Measurements from ENCODE around the gene PCDHGB3.
"Not testable (repeated sequence)": the region's sequence is repeated elsewhere in the genome, so short reads cannot be mapped to it uniquely, and the experiment has no call there.

PCDHGB3 gene

DNA sequence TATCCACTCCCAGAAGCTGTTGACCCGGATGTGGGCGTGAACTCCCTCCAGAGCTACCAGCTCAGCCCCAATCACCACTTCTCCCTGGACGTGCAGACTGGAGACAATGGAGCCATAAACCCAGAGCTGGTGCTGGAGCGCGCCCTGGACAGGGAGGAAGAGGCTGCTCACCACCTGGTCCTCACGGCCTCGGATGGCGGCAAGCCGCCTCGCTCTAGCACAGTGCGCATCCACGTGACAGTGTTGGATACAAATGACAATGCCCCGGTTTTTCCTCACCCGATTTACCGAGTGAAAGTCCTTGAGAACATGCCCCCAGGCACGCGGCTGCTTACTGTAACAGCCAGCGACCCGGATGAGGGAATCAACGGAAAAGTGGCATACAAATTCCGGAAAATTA, 23.2 kb downstream of the PCDHGB3 start:
- no peak for DNase-seq

DNA sequence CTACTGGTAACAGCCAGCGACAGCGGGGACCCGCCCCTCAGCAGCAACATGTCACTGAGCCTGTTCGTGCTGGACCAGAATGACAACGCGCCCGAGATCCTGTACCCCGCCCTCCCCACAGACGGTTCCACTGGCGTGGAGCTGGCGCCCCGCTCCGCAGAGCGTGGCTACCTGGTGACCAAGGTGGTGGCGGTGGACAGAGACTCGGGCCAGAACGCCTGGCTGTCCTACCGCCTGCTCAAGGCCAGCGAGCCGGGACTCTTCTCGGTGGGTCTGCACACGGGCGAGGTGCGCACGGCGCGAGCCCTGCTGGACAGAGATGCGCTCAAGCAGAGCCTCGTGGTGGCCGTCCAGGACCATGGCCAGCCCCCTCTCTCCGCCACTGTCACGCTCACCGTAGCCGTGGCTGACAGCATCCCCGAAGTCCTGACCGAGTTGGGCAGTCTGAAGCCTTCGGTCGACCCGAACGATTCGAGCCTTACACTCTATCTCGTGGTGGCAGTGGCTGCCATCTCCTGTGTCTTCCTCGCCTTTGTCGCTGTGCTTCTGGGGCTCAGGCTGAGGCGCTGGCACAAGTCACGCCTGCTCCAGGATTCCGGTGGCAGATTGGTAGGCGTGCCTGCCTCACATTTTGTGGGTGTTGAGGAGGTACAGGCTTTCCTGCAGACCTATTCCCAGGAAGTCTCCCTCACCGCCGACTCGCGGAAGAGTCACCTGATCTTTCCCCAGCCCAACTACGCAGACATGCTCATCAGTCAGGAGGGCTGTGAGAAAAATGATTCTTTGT, 24.6 kb downstream of the PCDHGB3 start:
- not testable (repeated sequence) for DNase-seq

DNA sequence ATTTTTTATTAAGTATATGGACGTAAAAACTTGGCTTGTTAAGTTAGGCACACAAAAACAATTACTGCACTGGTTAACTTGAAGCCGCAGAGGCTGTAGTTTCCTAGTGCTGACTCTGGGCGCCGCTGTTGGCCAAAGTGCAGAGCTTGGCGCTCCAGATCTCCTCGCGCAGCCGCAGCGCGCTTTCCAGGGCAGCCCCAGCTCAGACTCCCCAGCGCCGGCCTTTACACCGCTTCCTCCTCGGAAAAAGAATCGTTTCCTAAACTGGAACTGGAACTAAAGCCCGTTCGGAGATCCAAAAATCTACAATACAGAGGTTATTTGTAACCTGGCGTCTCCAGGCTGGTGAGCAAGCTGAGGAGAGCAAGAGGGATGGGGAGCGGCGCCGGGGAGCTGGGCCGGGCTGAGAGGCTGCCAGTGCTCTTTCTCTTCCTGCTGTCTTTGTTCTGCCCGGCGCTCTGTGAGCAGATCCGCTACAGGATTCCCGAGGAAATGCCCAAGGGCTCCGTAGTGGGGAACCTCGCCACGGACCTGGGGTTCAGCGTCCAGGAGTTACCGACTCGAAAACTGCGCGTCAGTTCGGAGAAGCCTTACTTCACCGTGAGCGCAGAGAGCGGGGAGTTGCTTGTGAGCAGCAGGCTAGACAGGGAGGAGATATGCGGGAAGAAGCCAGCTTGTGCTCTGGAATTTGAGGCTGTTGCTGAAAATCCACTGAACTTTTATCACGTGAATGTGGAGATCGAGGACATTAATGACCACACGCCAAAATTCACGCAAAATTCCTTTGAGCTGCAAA, 27.9 kb downstream of the PCDHGB3 start, which contains the start of gene PCDHGB5:
Gene PCDHGB5, plus strand, starts transcription at position 192 of the 796 bp plus-strand sequence. Its CDS starts 181 bp downstream, at position 373.
- peak; percentile 38 for DNase-seq

DNA sequence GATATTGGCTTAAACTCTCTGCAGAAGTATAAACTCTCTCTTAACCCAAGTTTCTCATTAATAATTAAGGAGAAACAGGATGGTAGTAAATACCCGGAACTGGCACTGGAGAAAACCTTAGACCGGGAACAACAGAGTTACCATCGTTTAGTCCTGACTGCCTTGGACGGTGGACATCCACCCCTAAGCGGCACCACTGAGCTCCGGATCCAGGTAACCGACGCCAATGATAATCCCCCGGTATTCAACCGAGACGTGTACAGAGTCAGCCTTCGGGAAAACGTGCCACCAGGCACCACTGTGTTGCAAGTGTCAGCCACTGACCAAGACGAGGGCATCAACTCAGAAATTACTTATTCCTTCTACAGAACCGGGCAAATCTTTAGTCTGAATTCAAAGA, 28.6 kb downstream of the PCDHGB3 start:
- DNase-seq, result no peak

DNA sequence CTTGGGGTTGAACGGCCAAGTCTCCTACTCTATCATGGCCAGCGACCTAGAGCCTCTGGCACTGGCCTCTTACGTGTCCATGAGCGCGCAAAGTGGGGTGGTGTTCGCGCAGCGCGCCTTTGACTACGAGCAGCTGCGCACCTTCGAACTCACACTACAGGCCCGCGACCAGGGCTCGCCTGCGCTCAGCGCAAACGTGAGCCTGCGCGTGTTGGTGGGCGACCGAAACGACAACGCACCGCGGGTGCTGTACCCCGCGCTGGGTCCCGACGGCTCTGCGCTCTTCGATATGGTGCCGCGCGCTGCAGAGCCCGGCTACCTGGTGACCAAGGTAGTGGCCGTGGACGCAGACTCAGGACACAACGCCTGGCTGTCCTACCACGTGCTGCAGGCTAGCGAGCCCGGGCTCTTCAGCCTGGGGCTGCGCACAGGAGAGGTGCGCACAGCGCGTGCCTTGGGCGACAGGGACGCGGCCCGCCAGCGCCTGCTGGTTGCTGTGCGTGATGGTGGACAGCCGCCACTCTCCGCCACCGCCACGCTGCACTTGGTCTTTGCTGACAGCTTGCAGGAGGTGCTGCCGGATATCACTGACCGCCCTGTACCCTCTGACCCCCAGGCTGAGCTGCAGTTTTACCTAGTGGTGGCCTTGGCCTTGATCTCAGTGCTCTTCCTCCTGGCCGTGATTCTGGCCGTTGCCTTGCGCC, 29.7 kb downstream of the PCDHGB3 start:
- no peak for DNase-seq

DNA sequence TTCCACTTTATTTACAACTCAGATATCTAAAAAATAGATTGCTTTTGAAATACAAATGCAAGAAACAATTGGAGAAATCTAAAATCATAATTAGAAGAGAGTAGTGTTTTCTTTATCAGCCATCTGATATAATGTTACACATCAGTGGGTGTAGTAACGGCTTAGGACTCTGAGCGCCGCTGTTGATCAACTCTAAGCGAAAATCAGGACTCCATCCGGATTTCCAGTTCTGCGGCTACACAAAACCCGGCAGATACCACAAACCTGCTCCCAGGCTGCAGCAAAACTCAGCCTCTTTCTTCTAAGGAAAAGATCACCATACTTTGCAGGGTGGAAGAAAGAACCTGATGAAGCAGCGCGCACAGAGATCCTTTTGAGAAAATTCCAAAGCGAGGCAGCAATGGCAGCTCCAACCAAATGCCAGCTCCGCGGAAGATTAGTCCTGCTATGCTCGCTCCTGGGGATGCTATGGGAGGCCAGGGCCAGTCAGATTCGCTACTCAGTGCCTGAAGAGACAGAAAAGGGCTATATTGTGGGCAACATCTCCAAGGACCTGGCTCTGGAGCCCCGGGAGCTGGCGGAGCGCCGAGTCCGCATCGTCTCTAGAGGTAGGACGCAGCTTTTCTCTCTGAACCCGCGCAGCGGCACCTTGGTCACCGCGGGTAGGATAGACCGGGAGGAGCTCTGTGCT, 32.7 kb downstream of the PCDHGB3 start, which contains the start of gene PCDHGA9:
Gene PCDHGA9, plus strand, starts transcription at position 226 of the 691 bp plus-strand sequence. Its CDS starts 175 bp downstream, at position 401.
- no peak for DNase-seq

DNA sequence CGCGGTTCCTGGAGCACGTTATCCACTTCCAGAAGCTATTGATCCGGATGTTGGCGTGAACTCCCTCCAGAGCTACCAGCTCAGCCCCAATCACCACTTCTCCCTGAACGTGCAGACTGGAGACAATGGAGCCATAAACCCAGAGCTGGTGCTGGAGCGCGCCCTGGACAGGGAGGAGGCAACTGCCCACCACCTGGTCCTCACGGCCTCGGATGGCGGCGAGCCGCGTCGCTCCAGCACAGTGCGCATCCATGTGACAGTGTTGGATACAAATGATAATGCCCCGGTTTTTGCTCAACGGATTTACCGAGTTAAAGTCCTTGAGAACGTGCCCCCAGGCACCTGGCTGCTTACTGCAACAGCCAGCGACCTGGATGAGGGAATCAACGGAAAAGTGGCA, 33.3 kb downstream of the PCDHGB3 start:
- DNase-seq, result no peak

DNA sequence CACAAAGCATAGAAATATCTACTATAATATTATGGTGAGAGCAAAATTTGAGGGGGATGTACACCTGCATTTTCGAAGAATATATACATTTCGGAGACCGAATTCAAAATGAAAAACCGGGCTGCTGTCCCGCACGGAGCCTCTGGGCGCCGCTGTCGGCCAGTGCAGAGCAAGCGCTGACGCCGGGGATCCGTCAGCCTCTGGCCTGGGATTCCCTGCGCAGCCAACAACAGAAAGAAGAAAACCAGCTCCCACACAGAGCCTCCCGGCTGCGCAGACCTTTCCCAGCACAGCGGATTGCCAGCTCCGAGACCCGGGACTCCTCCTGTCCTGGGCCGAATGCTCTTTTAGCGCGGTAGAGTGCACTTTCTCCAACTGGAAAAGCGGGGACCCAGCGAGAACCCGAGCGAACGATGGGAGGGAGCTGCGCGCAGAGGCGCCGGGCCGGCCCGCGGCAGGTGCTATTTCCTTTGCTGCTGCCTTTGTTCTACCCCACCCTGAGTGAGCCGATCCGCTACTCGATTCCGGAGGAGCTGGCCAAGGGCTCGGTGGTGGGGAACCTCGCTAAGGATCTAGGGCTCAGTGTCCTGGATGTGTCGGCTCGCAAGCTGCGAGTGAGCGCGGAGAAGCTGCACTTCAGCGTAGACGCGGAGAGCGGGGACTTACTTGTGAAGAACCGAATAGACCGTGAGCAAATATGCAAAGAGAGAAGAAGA, 37.9 kb downstream of the PCDHGB3 start, which contains the start of gene PCDHGB6:
Gene PCDHGB6, plus strand, starts transcription at position 232 of the 716 bp plus-strand sequence. Its CDS starts 182 bp downstream, at position 414.
- DNase-seq, result peak; percentile 29

DNA sequence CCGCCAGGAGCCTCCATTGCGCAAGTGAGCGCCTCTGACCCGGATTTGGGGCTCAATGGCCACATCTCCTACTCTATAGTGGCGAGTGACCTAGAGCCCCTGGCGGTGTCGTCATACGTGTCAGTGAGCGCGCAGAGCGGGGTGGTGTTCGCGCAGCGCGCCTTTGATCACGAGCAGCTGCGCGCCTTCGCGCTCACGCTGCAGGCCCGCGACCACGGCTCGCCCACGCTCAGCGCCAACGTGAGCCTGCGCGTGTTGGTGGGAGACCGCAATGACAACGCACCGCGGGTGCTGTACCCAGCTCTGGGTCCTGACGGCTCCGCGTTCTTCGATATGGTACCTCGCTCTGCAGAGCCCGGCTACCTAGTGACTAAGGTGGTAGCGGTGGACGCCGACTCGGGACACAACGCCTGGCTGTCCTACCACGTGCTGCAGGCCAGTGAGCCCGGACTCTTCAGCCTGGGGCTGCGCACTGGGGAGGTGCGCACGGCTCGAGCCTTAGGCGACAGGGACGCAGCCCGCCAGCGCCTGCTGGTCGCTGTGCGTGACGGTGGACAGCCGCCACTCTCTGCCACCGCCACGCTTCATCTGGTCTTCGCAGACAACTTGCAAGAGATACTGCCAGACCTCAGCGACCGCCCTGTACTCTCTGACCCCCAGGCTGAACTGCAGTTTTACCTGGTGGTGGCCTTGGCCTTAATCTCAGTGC, 39.7 kb downstream of the PCDHGB3 start:
- DNase-seq, result no peak

DNA sequence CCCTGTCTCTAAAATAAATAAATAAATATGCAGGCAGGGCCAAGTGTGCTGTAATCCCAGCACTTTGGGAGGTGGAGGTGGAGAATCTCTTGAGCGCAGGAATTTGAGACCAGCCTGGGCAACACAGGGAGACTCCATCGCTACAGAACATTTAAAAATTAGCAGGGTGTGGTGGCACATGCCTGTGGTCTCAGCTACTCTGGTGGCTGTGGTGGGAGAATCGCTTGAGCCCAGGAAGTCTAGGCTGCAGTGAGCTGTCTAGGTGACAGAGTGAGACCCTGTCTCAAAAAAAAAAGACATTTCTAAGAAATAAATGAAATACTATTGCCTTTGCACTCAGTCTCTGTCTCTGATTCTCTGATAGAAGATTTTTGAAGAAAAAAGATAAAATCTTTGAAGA, 41.5 kb downstream of the PCDHGB3 start:
- no peak for DNase-seq

DNA sequence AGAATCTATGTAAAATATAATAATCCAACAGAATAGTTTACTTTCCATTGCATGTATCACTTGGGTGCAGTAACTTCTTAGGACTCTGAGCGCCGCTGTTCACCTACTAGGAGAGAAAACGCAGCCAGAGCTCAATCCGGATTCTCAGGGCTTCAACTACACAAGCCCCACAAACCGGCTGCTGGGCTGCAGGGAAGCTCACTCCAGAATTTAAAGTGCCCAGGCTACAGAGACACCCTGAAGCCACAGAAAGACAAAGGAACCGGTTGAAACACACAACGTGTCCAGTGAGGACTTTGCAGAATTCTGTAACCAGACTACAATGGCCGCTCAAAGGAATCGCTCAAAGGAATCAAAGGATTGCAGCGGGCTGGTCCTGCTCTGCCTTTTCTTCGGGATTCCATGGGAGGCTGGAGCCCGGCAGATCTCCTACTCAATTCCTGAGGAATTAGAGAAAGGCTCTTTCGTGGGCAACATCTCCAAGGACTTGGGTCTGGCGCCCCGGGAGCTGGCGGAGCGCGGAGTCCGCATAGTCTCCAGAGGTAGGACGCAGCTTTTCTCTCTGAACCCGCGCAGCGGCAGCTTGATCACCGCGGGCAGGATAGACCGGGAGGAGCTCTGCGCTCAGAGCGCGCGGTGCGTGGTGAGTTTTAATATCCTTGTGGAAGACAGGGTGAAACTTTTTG, 43.0 kb downstream of the PCDHGB3 start, which contains the start of gene PCDHGA10:
Gene PCDHGA10, plus strand, starts transcription at position 134 of the 686 bp plus-strand sequence. Its CDS starts 189 bp downstream, at position 323.
- DNase-seq, result peak; percentile 44

DNA sequence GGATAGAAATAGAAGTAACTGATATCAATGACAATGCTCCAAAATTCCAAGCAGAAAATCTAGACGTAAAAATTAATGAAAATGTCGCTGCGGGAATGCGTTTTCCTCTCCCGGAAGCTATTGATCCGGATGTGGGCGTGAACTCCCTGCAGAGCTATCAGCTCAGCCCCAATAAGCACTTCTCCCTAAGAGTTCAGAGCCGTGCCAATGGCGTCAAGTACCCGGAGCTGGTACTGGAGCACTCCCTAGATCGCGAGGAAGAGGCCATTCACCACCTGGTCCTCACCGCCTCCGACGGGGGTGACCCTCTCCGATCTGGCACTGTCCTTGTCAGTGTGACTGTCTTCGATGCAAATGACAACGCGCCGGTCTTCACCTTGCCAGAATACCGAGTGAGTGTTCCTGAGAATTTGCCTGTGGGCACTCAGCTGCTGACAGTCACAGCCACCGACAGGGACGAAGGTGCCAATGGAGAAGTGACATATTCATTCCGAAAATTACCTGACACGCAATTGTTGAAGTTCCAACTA, 43.6 kb downstream of the PCDHGB3 start:
- DNase-seq, result no peak

DNA sequence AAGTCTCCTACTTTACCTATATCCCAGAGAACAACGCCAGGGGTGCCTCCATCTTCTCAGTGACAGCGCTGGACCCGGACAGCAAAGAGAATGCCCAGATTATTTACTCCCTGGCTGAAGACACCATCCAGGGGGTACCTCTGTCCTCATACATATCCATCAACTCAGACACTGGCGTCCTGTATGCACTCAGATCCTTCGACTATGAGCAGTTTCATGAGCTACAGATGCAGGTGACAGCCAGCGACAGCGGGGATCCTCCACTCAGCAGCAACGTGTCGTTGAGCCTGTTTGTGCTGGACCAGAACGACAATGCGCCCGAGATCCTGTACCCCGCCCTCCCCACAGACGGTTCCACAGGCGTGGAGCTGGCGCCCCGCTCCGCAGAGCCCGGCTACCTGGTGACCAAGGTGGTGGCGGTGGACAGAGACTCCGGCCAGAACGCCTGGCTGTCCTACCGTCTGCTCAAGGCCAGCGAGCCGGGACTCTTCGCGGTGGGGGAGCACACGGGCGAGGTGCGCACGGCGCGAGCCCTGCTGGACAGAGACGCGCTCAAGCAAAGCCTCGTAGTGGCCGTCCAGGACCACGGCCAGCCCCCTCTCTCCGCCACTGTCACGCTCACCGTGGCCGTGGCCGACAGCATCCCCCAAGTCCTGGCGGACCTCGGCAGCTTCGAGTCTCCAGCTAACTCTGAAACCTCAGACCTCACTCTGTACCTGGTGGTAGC, 44.7 kb downstream of the PCDHGB3 start:
- DNase-seq, result not testable (repeated sequence)

DNA sequence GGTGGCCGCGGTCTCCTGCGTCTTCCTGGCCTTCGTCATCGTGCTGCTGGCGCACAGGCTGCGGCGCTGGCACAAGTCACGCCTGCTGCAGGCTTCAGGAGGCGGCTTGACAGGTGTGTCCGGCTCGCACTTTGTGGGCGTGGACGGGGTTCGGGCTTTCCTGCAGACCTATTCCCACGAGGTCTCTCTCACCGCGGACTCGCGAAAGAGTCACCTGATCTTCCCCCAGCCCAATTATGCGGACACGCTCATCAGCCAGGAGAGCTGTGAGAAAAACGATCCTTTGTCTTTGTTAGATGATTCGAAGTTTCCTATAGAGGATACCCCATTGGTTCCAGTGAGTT, 45.2 kb downstream of the PCDHGB3 start:
- DNase-seq, result not testable (repeated sequence)

DNA sequence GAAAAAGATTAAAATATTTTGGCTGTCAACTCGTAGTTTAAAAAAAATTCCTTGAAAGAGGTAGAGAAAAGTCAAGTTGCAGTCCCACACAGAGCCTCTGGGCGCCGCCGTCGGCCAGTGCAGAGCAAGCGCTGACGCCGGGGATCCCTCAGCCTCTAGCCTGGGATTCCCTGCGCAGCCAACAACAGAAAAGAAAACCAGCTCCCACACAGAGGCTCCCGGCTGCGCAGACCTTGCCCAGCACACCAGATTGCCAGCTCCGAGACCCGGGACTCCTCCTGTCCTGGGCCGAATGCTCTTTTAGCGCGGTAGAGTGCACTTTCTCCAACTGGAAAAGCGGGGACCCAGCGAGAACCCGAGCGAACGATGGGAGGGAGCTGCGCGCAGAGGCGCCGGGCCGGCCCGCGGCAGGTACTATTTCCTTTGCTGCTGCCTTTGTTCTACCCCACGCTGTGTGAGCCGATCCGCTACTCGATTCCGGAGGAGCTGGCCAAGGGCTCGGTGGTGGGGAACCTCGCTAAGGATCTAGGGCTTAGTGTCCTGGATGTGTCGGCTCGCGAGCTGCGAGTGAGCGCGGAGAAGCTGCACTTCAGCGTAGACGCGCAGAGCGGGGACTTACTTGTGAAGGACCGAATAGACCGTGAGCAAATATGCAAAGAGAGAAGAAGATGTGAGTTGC, 47.6 kb downstream of the PCDHGB3 start, which contains the start of gene PCDHGB7:
Gene PCDHGB7, plus strand, starts transcription at position 184 of the 679 bp plus-strand sequence. Its CDS starts 183 bp downstream, at position 367.
- peak; percentile 45 for DNase-seq

DNA sequence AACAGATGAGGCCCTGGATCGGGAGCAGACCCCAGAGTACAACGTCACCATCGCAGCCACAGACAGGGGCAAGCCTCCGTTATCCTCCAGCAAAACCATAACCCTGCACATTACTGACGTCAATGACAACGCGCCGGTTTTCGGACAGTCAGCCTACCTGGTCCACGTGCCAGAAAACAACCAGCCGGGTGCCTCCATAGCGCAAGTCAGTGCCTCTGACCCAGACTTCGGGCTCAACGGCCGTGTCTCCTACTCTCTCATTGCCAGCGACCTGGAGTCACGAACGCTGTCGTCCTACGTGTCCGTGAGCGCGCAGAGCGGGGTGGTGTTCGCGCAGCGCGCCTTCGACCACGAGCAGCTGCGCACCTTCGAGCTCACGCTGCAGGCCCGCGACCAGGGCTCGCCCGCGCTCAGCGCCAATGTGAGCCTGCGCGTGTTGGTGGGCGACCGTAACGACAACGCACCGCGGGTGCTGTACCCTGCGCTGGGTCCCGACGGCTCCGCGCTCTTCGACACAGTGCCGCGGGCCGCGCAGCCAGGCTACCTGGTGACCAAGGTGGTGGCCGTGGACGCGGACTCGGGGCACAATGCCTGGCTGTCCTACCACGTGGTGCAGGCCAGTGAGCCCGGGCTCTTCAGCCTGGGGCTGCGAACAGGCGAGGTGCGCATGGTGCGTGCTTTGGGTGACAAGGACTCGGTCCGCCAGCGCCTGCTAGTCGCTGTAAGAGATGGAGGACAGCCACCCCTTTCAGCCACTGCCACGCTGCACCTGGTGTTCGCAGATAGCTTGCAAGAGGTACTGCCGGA, 49.2 kb downstream of the PCDHGB3 start:
- no peak for DNase-seq

DNA sequence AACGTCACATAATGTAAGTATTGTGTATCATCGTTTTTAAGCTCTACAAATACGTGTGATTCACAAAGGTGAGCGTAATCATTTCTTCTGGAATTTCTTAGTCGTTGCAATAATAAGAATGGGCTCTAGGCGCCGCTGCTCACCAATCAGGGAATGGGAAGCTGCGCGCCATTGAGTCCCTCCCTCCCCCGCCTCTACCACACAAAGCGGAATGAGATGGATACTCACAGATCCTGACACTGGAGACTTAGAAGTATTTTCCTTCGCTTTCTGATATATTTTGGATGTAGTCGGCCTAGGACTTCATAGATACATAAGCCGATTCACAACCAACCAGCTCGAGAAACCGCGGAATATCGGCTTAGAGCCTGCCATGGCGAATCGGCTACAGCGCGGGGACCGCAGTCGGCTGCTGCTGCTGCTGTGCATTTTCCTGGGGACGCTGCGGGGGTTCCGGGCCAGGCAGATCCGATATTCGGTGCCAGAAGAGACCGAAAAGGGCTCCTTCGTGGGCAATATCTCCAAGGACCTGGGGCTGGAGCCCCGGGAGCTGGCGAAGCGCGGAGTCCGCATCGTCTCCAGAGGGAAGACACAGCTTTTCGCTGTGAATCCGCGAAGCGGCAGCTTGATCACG, 50.9 kb downstream of the PCDHGB3 start, which contains the start of gene PCDHGA11:
Gene PCDHGA11, plus strand, starts transcription at position 197 of the 634 bp plus-strand sequence. Its CDS starts 177 bp downstream, at position 374.
- peak; percentile 31 for DNase-seq

All from stimulated activated CD4-positive, alpha-beta T cell treated with anti-CD3 and anti-CD28 coated beads, Interleukin-12 subunit alpha, Interleukin-12 subunit beta, amount 100 ng/mL, for 4 hours (primary cell).